RKO (cell line): ENCODE measurements around the gene SRXN1.
"Not testable (repeated sequence)": the region's sequence is repeated elsewhere in the genome, so short reads cannot be mapped to it uniquely, and the experiment has no call there.

Source experiments
- DNase-seq: peaks from one replicate; pipeline ENCODE4 v3.0.0-alpha.2; 2016; ENCODE audit warnings: low spot score

SRXN1 gene

GRCh38 chr20:653110-653589 is at the start of gene SRXN1:
SRXN1 (minus strand) TSS chr20:653200; CDS start chr20:653185, 15 bp downstream.
- peak; percentile 97 for DNase-seq

- no peak for DNase-seq
Observed at GRCh38 chr20:701401-702129, 48.6 kb upstream of the SRXN1 start.

- DNase-seq: no peak
Observed at GRCh38 chr20:699811-700338, 46.9 kb upstream of the SRXN1 start.

GRCh38 chr20:699342-699741 is 46.3 kb upstream of the SRXN1 start:
- DNase-seq: no peak

GRCh38 chr20:698276-698675 is 45.3 kb upstream of the SRXN1 start:
- DNase-seq: no peak

- DNase-seq: no peak
Observed at GRCh38 chr20:697826-698225, 44.8 kb upstream of the SRXN1 start.

GRCh38 chr20:695165-695866 is 42.3 kb upstream of the SRXN1 start:
- no peak for DNase-seq

- no peak for DNase-seq
Observed at GRCh38 chr20:694496-694895, 41.5 kb upstream of the SRXN1 start.

GRCh38 chr20:693786-694185 is 40.8 kb upstream of the SRXN1 start:
- DNase-seq: not testable (repeated sequence)

- no peak for DNase-seq
Observed at GRCh38 chr20:692044-692443, 39.0 kb upstream of the SRXN1 start.

- no peak for DNase-seq
Observed at GRCh38 chr20:689947-690346, 36.9 kb upstream of the SRXN1 start.

- DNase-seq: no peak
Observed at GRCh38 chr20:689348-689747, 36.3 kb upstream of the SRXN1 start.

- DNase-seq: peak; percentile 58
Observed at GRCh38 chr20:688809-689212, 35.8 kb upstream of the SRXN1 start.

- no peak for DNase-seq
Observed at GRCh38 chr20:687468-688203, 34.6 kb upstream of the SRXN1 start.

GRCh38 chr20:684676-685319 is 31.8 kb upstream of the SRXN1 start:
- DNase-seq: no peak

- DNase-seq: no peak
Observed at GRCh38 chr20:682123-682522, 29.1 kb upstream of the SRXN1 start.

GRCh38 chr20:680638-681187 is 27.7 kb upstream of the SRXN1 start:
- DNase-seq: no peak

GRCh38 chr20:677957-678356 is 25.0 kb upstream of the SRXN1 start:
- DNase-seq: no peak

- no peak for DNase-seq
Observed at GRCh38 chr20:676967-677366, 24.0 kb upstream of the SRXN1 start.

GRCh38 chr20:676315-676937 is 23.4 kb upstream of the SRXN1 start:
- DNase-seq: no peak
